Non-pigmented ciliary epithelial cell (primary cell): ENCODE measurements around the gene SIGLEC5.
"Not testable (repeated sequence)": the region's sequence is repeated elsewhere in the genome, so short reads cannot be mapped to it uniquely, and the experiment has no call there.

Experiments
- DNase-seq: peaks from one replicate; pipeline ENCODE4 v3.0.0-alpha.2; 2010; ENCODE audit warnings: low read depth

The SIGLEC5 gene

GRCh38 chr19:51630315-51630714, at the start of gene SIGLEC5:
SIGLEC5 (minus strand) TSS chr19:51630401; CDS start chr19:51630335, 66 bp downstream.
- not testable (repeated sequence) for DNase-seq

- DNase-seq, result no peak
Observed at GRCh38 chr19:51676566-51677083, 46.4 kb upstream of the SIGLEC5 start.

GRCh38 chr19:51675911-51676565, 45.8 kb upstream of the SIGLEC5 start:
- not testable (repeated sequence) for DNase-seq

- no peak for DNase-seq
Observed at GRCh38 chr19:51668216-51668615, 38.0 kb upstream of the SIGLEC5 start.

GRCh38 chr19:51664997-51665396, 34.8 kb upstream of the SIGLEC5 start:
- DNase-seq, result no peak

GRCh38 chr19:51664131-51664530, 33.9 kb upstream of the SIGLEC5 start:
- no peak for DNase-seq

- no peak for DNase-seq
Observed at GRCh38 chr19:51663650-51664049, 33.4 kb upstream of the SIGLEC5 start.

- peak; percentile 56 for DNase-seq
Observed at GRCh38 chr19:51660975-51661600, 30.9 kb upstream of the SIGLEC5 start.

- no peak for DNase-seq
Observed at GRCh38 chr19:51654783-51655182, 24.6 kb upstream of the SIGLEC5 start.

- DNase-seq, result no peak
Observed at GRCh38 chr19:51653162-51653561, 23.0 kb upstream of the SIGLEC5 start.

- no peak for DNase-seq
Observed at GRCh38 chr19:51652266-51652665, 22.1 kb upstream of the SIGLEC5 start.

GRCh38 chr19:51651216-51651846, 21.1 kb upstream of the SIGLEC5 start:
- DNase-seq, result no peak

GRCh38 chr19:51647318-51647717, 17.1 kb upstream of the SIGLEC5 start:
- no peak for DNase-seq

- DNase-seq, result not testable (repeated sequence)
Observed at GRCh38 chr19:51646730-51647129, 16.5 kb upstream of the SIGLEC5 start, which contains the start of gene SIGLEC14. SIGLEC14 (minus strand) TSS chr19:51646825; CDS start chr19:51646759, 66 bp downstream.

- DNase-seq, result no peak
Observed at GRCh38 chr19:51644636-51645271, 14.6 kb upstream of the SIGLEC5 start.

GRCh38 chr19:51641648-51642047, 11.4 kb upstream of the SIGLEC5 start:
- no peak for DNase-seq

GRCh38 chr19:51640386-51640785, 10.2 kb upstream of the SIGLEC5 start:
- DNase-seq, result no peak

- no peak for DNase-seq
Observed at GRCh38 chr19:51639916-51640315, 9.7 kb upstream of the SIGLEC5 start.

- DNase-seq, result no peak
Observed at GRCh38 chr19:51637362-51637978, 7.3 kb upstream of the SIGLEC5 start.

GRCh38 chr19:51632126-51632525, 1.9 kb upstream of the SIGLEC5 start:
- DNase-seq, result no peak

- DNase-seq, result no peak
Observed at GRCh38 chr19:51628153-51628939, 1.9 kb downstream of the SIGLEC5 start.
